Hepatocyte (in vitro differentiated cells): Measurements from ENCODE around the gene DHODH.

Source experiments
- EZH2 ChIP-seq: fragments of 200-600 bp; sonication (generic); IDR thresholded peaks from 2 replicates; pipeline ENCODE4 v1.6.1; 2016; ENCODE audit warnings: antibody characterized with exemption, mild to moderate bottlenecking, borderline replicate concordance
- EZH2phosphoT487 ChIP-seq: fragments of 200-600 bp; sonication (generic); IDR thresholded peaks from one replicate; pipeline ENCODE4 v1.6.1; 2018; ENCODE audit warnings: antibody characterized with exemption, mild to moderate bottlenecking, low read depth, moderate library complexity; ENCODE audit not compliant: unreplicated experiment, severe bottlenecking
- TF ChIP-seq, protein P1 (sequence below): fragments of 200-600 bp; sonication (generic); IDR thresholded peaks from 2 replicates; pipeline ENCODE4 v1.5.1; 2016; ENCODE audit warnings: antibody characterized with exemption, mild to moderate bottlenecking; ENCODE audit not compliant: poor library complexity

DNA sequence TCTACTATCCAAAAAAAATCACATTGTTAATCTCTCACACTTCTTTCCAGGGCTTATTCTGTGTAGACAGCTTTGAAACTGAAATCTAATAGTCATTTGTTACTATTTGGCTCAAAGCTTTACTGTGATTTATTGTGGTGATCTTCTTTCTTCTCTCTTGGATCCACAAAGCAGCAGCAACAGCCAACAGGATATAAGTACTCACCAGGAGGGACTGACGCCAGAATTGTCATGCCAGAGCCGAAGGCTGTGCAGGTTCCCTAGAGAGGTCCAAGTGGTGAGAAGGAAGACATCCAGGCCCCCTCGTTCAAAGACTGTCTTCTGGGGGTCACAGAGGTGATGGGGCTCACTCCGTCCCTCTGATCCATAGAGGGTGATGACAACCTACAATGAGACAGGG lies 41.6 kb upstream of the DHODH start:
- TF ChIP-seq, protein P1, sequence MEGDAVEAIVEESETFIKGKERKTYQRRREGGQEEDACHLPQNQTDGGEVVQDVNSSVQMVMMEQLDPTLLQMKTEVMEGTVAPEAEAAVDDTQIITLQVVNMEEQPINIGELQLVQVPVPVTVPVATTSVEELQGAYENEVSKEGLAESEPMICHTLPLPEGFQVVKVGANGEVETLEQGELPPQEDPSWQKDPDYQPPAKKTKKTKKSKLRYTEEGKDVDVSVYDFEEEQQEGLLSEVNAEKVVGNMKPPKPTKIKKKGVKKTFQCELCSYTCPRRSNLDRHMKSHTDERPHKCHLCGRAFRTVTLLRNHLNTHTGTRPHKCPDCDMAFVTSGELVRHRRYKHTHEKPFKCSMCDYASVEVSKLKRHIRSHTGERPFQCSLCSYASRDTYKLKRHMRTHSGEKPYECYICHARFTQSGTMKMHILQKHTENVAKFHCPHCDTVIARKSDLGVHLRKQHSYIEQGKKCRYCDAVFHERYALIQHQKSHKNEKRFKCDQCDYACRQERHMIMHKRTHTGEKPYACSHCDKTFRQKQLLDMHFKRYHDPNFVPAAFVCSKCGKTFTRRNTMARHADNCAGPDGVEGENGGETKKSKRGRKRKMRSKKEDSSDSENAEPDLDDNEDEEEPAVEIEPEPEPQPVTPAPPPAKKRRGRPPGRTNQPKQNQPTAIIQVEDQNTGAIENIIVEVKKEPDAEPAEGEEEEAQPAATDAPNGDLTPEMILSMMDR: no peak
- TF ChIP-seq EZH2: no peak
- TF ChIP-seq EZH2phosphoT487: no peak
